Spleen (tissue), 11 donors: ENCODE results near the gene HEPACAM. TPM values are rescaled to one million over a fixed set of nuclear protein-coding genes. Genes with fewer than 3 reads are reported as not detected.

ENCODE experiments used
- DNase-seq: peaks from one replicate; pipeline ENCODE4 v3.0.0-alpha.2; 2020
- H3K27ac ChIP-seq, 8 donors: fragments of 200-600 bp; sonication (generic) in 7 of 8; 1 replicate in 4 of 8; 2 replicates in 4 of 8; pipeline versions ENCODE4 v1.5.0 to v1.8.0; 2016 to 2021; ENCODE audit warnings: inconsistent platforms in 4 of 8, mild to moderate bottlenecking in 4 of 8, moderate library complexity in 1 of 8
- H3K27me3 ChIP-seq, 7 donors: fragments of 200-600 bp; sonication (generic) in 6 of 7; replicated peaks in 1 of 7; 1 replicate in 4 of 7; 2 replicates in 3 of 7; pipeline versions ENCODE4 v1.5.0 to v1.8.0; 2016 to 2021; ENCODE audit warnings: inconsistent platforms in 3 of 7, mild to moderate bottlenecking in 1 of 7
- H3K36me3 ChIP-seq, 6 donors: fragments of 200-600 bp; sonication (generic) in 5 of 6; 1 replicate in 4 of 6; 2 replicates in 2 of 6; pipeline versions ENCODE4 v1.5.0 to v1.8.0; 2016 to 2021; ENCODE audit warnings: inconsistent platforms in 2 of 6
- H3K4me1 ChIP-seq, 6 donors: fragments of 200-600 bp; sonication (generic) in 5 of 6; 1 replicate in 3 of 6; 2 replicates in 3 of 6; pipeline versions ENCODE4 v1.5.0 to v1.8.0; 2016 to 2021; ENCODE audit warnings: inconsistent platforms in 3 of 6
- H3K4me3 ChIP-seq, 8 donors: fragments of 200-600 bp; sonication (generic) in 7 of 8; 1 replicate in 4 of 8; 2 replicates in 4 of 8; pipeline versions ENCODE4 v1.5.0 to v1.8.0; 2016 to 2021; ENCODE audit warnings: inconsistent platforms in 4 of 8, mild to moderate bottlenecking in 4 of 8, moderate library complexity in 2 of 8
- H3K9me3 ChIP-seq, 8 donors: fragments of 200-600 bp; sonication (generic) in 7 of 8; 1 replicate in 4 of 8; 2 replicates in 4 of 8; pipeline versions ENCODE4 v1.5.0 to v1.8.0; 2016 to 2021; ENCODE audit warnings: inconsistent platforms in 4 of 8
- CTCF ChIP-seq, 11 experiments: fragments of 200-600 bp in 7 of 11; fragments of 450-650 bp in 4 of 11; sonication (generic) in 4 of 11; IDR thresholded peaks in 8 of 11; conservative IDR thresholded peaks in 3 of 11; 1 replicate in 7 of 11; 2 replicates in 4 of 11; pipeline versions ENCODE4 v1.4.0 to v1.8.0; 2016 to 2021; ENCODE audit warnings: antibody characterized with exemption in 11 of 11, inconsistent platforms in 4 of 11, mild to moderate bottlenecking in 1 of 11
- POLR2A ChIP-seq, 3 donors: fragments of 450-650 bp; IDR thresholded peaks; one replicate each; pipeline ENCODE4 v1.5.1; 2017; ENCODE audit warnings: antibody characterized with exemption in 3 of 3, mild to moderate bottlenecking in 1 of 3
- POLR2AphosphoS5 ChIP-seq, 3 donors: sonication (generic); formaldehyde crosslinking; IDR thresholded peaks; one replicate each; pipeline ENCODE4 v1.5.1; 2017; ENCODE audit warnings: antibody characterized with exemption in 3 of 3
- WGBS, 5 donors: extraction: QIAGEN DNeasy Blood & Tissue Kit in 3 of 5; methylation state at CpG; one replicate each; pipeline versions ENCODE4 v1.1.5 to v1.1.7; 2013 to 2018; 5-methylcytosine and 5-hydroxymethylcytosine counted together
- intact Hi-C: fragments of 100-400 bp; cut with DNase I; formaldehyde crosslinking; loops from one replicate; pipeline ENCODE4 v1.15.0; 2023; ENCODE audit warnings: low total_unique reads
- polyA plus RNA-seq, 3 donors: library from polyadenylated mRNA; stranded (reverse); fragments of 200-250 nt; gene quantifications; one replicate each; pipeline ENCODE4 v1.2.1, GENCODE V29; 2013
- total RNA-seq, 7 donors: library from RNA; depleted of rRNA in 3 of 7; stranded (reverse); fragments of >200 nt in 3 of 7; fragmentation: NEBNext Ultra II Directional in 4 of 7; extraction: Animal tissue kit (Norgen Biotek cat#: 25700) in 4 of 7; gene quantifications; one replicate each; pipeline versions ENCODE4 v1.1.0 to v1.2.1, GENCODE V29; 2016 to 2021
- donor health status: healthy with polysubstance abuse.
- donor health status: DM: no; HTN: no; CAD: no; lungs with moderate emphysema.
- donor health status: DM: no; HTN: no; CAD: no.
- donor health status: Bipolar disorder and iron deficiency.
- donor health status: healthy.
- donor health status: DM: no; HTN: no; CAD: no.
- donor health status: DM: yes; HTN: yes; CAD: no.

The HEPACAM gene
- total and polyA plus RNA-seq, 10 donors: 0.04 to 2.7 (median 0.30) TPM; not detected in 6

- Histone ChIP-seq H3K9me3 (no peaks in the 10 kb centered on the region), H3K27me3 (peaks cover 0 to 82% (median 9%) of the 10 kb centered on the region in 7 donors), H3K27ac (peak overlapping the region; percentile 62 to 90 (median 88)), H3K36me3 (no peaks in the 10 kb centered on the region), H3K4me3 (peak overlapping the region; percentile 40 to 80 (median 50)), H3K4me1 (peaks cover 13 to 55% (median 38%) of the 10 kb centered on the region in 6 donors)
- intact Hi-C loops: no loop called here
- WGBS, 5 donors: 1 to 2% (median 1%) methylated on average over 21 to 69 of the region's 69 CpGs
- DNase-seq: peak; percentile 95
- TF ChIP-seq CTCF (IDR thresholded peaks at IDR 0.05 in 8 of 11, conservative IDR thresholded peaks at IDR 0.05 in 3 of 11): peak in 10 of 11 experiments; percentile 54 to 84 (median 70)
- TF ChIP-seq POLR2A (IDR thresholded peaks at IDR 0.05): no peak
- peak; percentile 86 to 91 (median 88) for TF ChIP-seq POLR2AphosphoS5 (IDR thresholded peaks at IDR 0.05)
These were observed 59.7 kb downstream of the HEPACAM start for GRCh38 chr11:124875943-124876817.

DNA sequence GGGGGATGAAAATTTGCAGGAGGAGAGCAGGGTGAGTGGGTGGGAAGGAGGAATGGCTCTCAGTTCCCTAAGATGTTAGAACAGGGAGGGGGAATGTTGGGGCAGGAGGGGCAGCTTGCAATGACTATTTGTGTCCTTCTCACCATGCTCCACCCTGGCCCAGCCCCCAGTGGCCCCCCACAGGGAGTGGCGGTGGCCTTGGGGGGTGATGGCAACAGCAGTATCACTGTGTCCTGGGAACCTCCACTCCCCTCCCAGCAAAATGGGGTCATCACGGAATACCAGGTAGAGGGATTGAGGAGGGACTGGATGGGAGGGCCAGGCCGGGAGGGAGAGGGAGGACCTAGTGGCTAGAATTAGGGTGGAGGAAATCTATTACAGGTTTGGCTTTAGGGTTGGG is 60.4 kb downstream of the HEPACAM start:
- no peaks in the 10 kb centered on the region for H3K36me3 ChIP-seq
- H3K27ac ChIP-seq: peak overlapping the region in 1 of 8 donors; percentile 89
- peaks cover 0 to 90% (median 16%) of the 10 kb centered on the region in 7 donors for H3K27me3 ChIP-seq
- no peaks in the 10 kb centered on the region for H3K9me3 ChIP-seq
- DNase-seq: peak; percentile 79
- WGBS, 5 donors: 62 to 67% (median 66%) methylated on average over 3 of the region's 3 CpGs
- H3K4me1 ChIP-seq: peaks cover 13 to 47% (median 37%) of the 10 kb centered on the region in 6 donors
- peak overlapping the region in 3 of 8 donors; percentile 49 to 80 (median 50) for H3K4me3 ChIP-seq
- TF ChIP-seq CTCF (IDR thresholded peaks at IDR 0.05 in 8 of 11, conservative IDR thresholded peaks at IDR 0.05 in 3 of 11): no peak
- TF ChIP-seq POLR2A (IDR thresholded peaks at IDR 0.05): no peak
- intact Hi-C loops: no loop called here

GRCh38 chr11:124874571-124875255 is 61.1 kb downstream of the HEPACAM start:
- H3K9me3 ChIP-seq: no peaks in the 10 kb centered on the region
- H3K27ac ChIP-seq: no peak overlapping the region
- no peak for DNase-seq
- intact Hi-C loops: no loop called here
- no peak overlapping the region for H3K4me3 ChIP-seq
- H3K27me3 ChIP-seq: peaks cover 0 to 90% (median 23%) of the 10 kb centered on the region in 7 donors
- no peaks in the 10 kb centered on the region for H3K36me3 ChIP-seq
- 84 to 96% (median 92%) methylated on average over 7 of the region's 7 CpGs for WGBS, 5 donors
- TF ChIP-seq POLR2AphosphoS5 (IDR thresholded peaks at IDR 0.05) (no peak), POLR2A (IDR thresholded peaks at IDR 0.05) (no peak), CTCF (IDR thresholded peaks at IDR 0.05 in 8 of 11, conservative IDR thresholded peaks at IDR 0.05 in 3 of 11) (no peak)
- H3K4me1 ChIP-seq: peaks cover 13 to 41% (median 31%) of the 10 kb centered on the region in 6 donors

DNA sequence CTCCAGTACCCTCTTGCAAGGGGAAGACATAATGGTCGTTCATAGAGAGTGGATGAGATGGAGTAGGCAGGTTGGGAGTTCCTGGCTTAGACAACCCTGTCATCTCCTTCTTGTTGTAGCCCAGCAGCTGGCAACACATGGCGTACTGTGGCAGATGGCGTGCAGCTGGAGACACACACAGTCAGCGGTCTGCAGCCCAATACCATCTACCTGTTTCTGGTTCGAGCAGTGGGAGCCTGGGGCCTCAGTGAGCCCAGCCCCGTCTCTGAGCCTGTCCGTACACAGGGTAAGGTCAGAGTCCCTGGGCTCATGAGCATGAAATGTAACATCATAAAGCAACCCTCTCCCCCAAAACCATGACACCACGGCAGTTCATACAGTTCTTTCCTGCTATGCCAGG is 61.9 kb downstream of the HEPACAM start:
- Histone ChIP-seq H3K4me1 (peaks cover 9 to 38% (median 32%) of the 10 kb centered on the region in 6 donors), H3K27ac (no peak overlapping the region), H3K4me3 (no peak overlapping the region), H3K27me3 (peaks cover 0 to 92% (median 30%) of the 10 kb centered on the region in 7 donors), H3K36me3 (no peaks in the 10 kb centered on the region), H3K9me3 (no peaks in the 10 kb centered on the region)
- intact Hi-C loops: no loop called here
- no peak for TF ChIP-seq CTCF (IDR thresholded peaks at IDR 0.05 in 8 of 11, conservative IDR thresholded peaks at IDR 0.05 in 3 of 11)
- no peak for TF ChIP-seq POLR2AphosphoS5 (IDR thresholded peaks at IDR 0.05)
- TF ChIP-seq POLR2A (IDR thresholded peaks at IDR 0.05): no peak
- 81 to 90% (median 88%) methylated on average over 8 of the region's 8 CpGs for WGBS, 5 donors
- no peak for DNase-seq
